GM18951 (cell line): ENCODE data around the gene STMN1.

Experiments used
- POLR2A ChIP-seq: IDR thresholded peaks from 4 replicates; pipeline ENCODE4 v1.6.1; 2011; ENCODE audit warnings: mild to moderate bottlenecking; ENCODE audit not compliant: insufficient read length, insufficient read depth; ENCODE audit errors: extremely low read depth
- in situ Hi-C: fragments of 300-500 bp; cut with MboI; formaldehyde crosslinking; loops from one replicate; pipeline ENCODE4 v1.12.0; 2022; ENCODE audit warnings: low sequenced_read_pairs, mixed read lengths, inconsistent platforms; ENCODE audit not compliant: unreplicated experiment

The STMN1 gene

GRCh38 chr1:25929016-25929415 lies 22.8 kb upstream of the STMN1 start:
- in situ Hi-C loops: no loop called here
- no peak for TF ChIP-seq POLR2A

- in situ Hi-C loops: no loop called here
- no peak for TF ChIP-seq POLR2A
Measured at GRCh38 chr1:25927521-25928265, 21.5 kb upstream of the STMN1 start.

GRCh38 chr1:25926731-25927496 lies 20.7 kb upstream of the STMN1 start:
- TF ChIP-seq POLR2A: no peak
- in situ Hi-C loops: no loop called here

- no peak for TF ChIP-seq POLR2A
- in situ Hi-C loops: no loop called here
Measured at GRCh38 chr1:25924454-25924853, 18.2 kb upstream of the STMN1 start.

- no peak for TF ChIP-seq POLR2A
- in situ Hi-C loops: no loop called here
Measured at GRCh38 chr1:25922971-25923552, 16.8 kb upstream of the STMN1 start.

GRCh38 chr1:25922056-25922970 lies 16.1 kb upstream of the STMN1 start:
- in situ Hi-C loops: no loop called here
- no peak for TF ChIP-seq POLR2A

GRCh38 chr1:25918615-25919014 lies 12.4 kb upstream of the STMN1 start:
- in situ Hi-C loops: no loop called here
- TF ChIP-seq POLR2A: no peak

GRCh38 chr1:25917996-25918395 lies 11.8 kb upstream of the STMN1 start:
- no peak for TF ChIP-seq POLR2A
- in situ Hi-C loops: no loop called here

GRCh38 chr1:25916460-25916859 lies 10.2 kb upstream of the STMN1 start:
- in situ Hi-C loops: no loop called here
- no peak for TF ChIP-seq POLR2A

- no peak for TF ChIP-seq POLR2A
- in situ Hi-C loops: no loop called here
Measured at GRCh38 chr1:25914074-25914995, 8.1 kb upstream of the STMN1 start.

- no peak for TF ChIP-seq POLR2A
- in situ Hi-C loops: no loop called here
Measured at GRCh38 chr1:25913206-25913605, 7.0 kb upstream of the STMN1 start.
